NCI-H2107 treated with DMSO at 0.1 percent for 48 hours (cell line): Measurements from ENCODE around the gene SKIDA1.
"Not testable (repeated sequence)": the region's sequence is repeated elsewhere in the genome, so short reads cannot be mapped to it uniquely, and the experiment has no call there.

ENCODE experiments used
- DNase-seq: peaks from one replicate; lab custom pipeline; 2025; ENCODE audit not compliant: unreplicated experiment; lab: John Stamatoyannopoulos, UW

SKIDA1 gene

GRCh38 chr10:21525367-21526187 lies at the start of gene SKIDA1:
SKIDA1 (minus strand) TSS chr10:21525682; CDS start chr10:21517822, 7,860 bp downstream.
- peak; percentile 80 for DNase-seq

DNA sequence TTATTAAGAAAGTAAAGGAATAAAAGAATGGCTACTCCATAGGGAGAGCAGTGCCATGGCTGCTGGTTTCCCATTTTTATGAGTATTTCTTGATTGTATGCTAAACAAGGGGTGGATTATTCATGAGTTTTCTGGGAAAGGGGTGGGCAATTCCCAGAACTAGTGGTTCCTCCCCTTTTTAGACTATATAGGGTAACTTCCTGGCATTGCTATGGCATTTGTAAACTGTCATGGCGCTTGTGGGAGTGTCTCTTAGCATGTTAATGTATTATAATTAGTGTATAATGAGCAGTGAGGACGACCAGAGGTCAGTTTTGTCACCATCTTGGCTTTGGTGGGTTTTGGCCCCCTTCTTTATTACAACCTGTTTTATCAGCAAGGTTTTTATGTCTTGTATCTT lies 49.0 kb upstream of the SKIDA1 start:
- DNase-seq: not testable (repeated sequence)

GRCh38 chr10:21572578-21572977 lies 47.1 kb upstream of the SKIDA1 start:
- no peak for DNase-seq

- no peak for DNase-seq
These were observed 45.5 kb upstream of the SKIDA1 start for GRCh38 chr10:21570761-21571521.

GRCh38 chr10:21558984-21559383 lies 33.5 kb upstream of the SKIDA1 start:
- not testable (repeated sequence) for DNase-seq

DNA sequence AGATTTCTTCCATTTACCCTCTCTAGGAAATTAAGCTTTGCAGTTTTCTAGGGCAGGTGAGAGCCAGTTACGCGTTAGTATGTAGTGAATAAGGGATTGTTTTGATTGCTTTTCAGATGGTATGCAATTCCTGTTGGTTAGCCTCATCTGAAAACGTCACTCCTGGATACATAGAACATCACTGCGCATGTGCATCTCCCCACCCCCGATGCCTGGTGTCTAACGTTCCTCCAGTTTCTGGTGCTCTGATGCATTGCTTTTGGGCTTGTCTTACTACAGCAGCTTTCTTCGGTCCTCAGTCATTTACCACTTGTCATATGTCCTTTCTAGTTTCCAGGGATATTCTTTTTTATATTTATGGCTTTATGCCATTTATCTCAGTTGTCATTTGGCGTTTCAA lies 31.0 kb upstream of the SKIDA1 start:
- DNase-seq: no peak

DNA sequence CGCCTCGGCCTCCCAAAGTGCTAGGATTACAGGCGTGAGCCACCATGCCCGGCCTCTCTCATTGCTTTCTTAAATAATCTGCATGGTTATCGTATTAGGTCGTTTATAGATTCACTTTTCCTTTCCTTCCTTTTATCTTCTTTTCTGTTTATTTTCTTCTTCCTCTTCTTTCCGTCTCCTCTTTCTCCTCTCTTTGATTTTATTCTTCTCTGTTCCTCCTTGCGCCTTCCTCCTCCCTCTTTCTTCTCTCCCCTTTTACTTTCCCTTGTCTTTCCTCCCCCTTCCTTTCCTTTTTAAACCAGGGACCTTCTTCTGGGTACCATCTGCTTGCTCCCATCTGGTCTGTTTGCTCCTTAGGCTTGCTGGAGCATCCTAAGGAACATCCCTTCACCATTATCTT lies 27.2 kb upstream of the SKIDA1 start:
- DNase-seq: no peak

DNA sequence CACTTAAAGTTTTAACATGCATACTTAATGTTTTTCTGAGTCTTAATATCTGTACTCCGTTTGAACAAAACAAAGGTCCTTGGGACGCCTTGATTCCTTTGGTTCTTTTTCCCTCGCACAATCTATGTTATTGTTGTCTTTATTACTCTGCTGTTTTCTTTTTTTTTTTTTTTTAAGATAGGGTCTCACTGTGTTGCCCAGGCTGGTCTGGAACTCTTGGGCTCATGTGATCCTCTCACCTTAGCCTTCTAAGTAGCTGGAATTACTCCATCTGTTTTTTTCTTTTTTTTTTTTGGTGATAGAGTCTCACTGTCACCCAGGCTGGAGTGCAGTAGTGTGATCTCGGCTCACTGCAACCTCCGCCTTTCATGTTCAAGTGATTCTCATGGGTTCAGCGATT lies 21.8 kb upstream of the SKIDA1 start:
- no peak for DNase-seq

- DNase-seq: not testable (repeated sequence)
These were observed 15.2 kb upstream of the SKIDA1 start for GRCh38 chr10:21540701-21541100.

GRCh38 chr10:21536874-21537273 lies 11.4 kb upstream of the SKIDA1 start:
- DNase-seq: no peak

DNA sequence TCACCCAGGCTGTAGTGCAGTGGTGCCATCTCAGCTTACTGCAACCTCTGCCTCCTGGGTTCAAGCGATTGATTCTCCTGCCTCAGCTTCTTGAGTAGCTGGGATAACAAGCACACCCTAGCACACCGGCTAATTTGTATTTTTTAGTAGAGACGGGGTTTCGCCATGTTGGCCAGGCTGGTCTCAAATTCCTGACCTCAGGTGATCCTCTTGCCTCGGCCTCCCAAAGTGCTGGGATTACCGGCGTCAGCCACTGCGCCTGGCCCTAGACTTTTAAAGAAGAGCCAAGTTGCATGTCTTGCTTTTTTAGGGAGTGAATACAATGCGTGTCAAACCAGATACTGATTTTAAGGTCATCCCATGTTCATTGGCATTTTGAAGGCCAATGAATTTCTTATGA lies 10.5 kb upstream of the SKIDA1 start:
- DNase-seq: not testable (repeated sequence)

DNA sequence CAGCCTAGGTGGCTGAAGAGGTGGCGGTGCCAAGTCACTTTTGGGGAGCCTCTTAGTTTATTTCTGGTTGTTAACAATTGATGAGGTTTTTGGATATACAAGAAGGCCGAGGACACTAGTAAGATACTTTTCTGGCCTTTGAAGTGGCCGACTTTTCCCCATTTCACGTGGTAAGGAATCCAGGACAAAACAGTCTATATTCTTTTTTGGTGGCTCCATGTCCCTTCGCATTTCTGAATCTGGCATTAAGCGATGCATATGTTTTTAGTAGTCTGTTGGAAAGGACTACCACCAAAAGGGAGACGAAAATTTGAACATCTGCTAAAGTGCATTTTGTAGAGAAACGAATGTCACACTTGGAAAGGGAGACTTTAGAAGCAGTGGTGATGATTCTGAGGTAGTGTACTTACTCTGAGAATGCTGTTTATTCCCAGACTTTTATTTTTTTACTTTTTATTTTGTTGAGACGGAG lies 10.0 kb upstream of the SKIDA1 start:
- DNase-seq: no peak

DNA sequence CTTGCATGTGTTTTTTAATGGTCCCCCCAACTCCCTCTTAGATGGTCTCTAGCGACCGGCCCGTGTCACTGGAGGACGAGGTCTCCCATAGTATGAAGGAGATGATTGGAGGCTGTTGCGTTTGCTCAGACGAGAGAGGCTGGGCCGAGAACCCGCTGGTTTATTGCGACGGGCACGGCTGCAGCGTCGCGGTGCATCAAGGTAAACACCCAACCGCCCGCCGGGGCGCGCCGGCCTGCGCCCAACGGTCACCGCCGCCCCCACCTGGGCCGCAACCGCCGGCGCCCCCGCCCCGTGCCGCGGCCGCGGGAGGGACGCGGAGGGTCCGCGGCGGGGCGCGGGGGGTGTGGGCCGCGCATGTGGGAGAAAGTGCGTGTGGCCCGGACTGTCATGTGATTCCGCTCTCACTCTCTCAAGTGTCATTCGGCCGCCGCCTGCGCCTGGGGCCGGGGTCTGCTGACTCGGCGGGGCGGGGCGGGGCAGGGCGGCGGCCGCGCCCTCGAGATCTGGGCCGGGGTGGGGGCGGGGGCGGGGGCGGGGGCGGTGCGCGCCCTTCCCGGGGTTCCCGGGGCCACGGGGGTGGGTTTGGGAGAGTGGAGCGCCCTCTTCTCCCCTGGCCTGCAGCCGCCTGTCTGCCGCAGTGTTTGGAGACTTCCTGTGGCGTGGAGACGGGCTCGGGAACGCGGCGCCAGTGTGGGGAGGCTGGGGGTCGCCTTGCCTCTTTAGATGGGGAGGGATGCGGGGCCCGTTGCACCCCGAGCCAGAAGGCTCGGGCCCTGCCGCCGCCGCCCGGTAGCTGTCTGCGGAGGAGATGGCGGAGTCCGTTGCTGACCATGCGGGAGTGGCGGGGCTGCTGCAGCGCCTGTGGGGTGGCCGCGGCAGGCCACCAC lies 9.4 kb upstream of the SKIDA1 start:
- no peak for DNase-seq

DNA sequence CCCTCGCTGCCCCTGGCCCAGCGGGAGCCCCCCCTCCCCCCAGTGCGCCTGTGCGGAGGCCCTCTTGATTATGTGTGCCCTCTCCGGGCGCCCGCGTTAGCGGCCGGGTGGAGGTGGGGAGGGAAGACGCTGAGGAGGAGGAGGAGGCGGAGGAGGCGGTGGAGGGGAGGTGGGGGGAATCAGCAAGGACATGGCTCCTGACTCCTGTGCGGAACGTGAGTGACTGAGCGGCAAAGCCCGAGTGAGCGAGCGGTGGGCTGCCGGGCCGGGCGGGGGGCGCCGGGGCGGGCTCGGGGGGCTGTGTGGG lies 8.8 kb upstream of the SKIDA1 start:
- no peak for DNase-seq

GRCh38 chr10:21533467-21534279 lies 8.2 kb upstream of the SKIDA1 start, which contains the start of gene MLLT10:
MLLT10 (plus strand) TSS chr10:21534232; CDS start chr10:21534645, 413 bp downstream.
- DNase-seq: peak; percentile 74

GRCh38 chr10:21532694-21533466 lies 7.4 kb upstream of the SKIDA1 start:
- no peak for DNase-seq

DNA sequence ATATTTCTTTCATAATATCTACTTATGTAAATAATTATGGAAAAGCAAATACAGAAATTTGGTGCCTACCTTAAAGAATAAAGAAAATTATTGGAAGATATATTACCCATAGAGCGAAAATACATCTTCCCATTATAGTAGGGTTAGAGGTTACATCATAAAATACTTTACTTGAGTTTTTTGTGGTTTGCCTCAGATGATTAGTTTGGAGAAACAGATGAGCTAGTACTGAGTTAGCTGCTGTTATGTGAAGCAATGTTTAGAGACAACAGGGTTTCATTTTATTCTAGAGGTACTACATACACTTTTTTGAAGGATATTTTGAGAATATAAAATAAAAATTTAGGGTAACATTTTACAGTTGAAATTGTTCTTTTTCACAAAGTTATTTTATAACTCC lies 5.7 kb upstream of the SKIDA1 start:
- peak; percentile 63 for DNase-seq

DNA sequence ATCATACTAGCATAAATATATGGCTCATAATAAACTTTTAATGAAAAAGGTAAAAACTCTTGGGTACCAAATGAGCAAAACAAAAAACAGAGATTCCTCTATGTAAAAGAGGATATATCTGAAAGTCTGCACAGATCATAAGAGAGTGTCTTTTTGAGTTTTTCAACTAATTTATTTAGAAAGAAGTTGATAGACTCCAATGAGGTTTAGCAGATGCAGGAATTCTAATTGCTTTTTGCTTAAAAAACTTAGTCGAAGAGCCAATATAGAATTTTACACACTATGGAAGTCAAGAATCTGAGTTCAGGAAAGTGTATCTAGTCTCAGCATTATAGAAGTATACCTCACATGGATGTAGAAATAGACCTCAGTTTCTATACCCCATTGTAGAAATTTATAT lies 5.2 kb upstream of the SKIDA1 start:
- peak; percentile 63 for DNase-seq

DNA sequence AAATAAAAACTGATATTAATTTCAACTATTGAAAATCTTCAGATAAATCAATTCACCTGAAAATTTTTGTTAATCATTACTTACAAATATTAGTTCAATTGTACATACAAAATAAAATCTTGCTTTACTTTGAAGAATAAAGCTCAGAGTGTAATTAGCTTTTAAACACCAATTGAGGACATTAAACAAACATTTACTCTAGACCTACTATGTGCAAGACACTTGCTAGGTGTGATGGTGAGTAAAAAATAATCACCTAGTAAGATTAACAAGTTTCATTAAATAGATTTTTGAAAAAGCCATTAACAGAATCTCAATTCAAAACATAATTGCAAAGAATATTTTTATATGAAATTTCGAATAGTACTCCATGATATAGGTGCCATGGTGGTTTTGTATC lies 4.7 kb upstream of the SKIDA1 start:
- no peak for DNase-seq
